ENCODE results near the gene DRICH1. TPM values are rescaled to one million over a fixed set of nuclear protein-coding genes. Genes with fewer than 3 reads are reported as not detected.
"Not testable (repeated sequence)": the region's sequence is repeated elsewhere in the genome, so short reads cannot be mapped to it uniquely, and the experiment has no call there.

The DRICH1 gene
- polyA plus RNA-seq, 3 donors = 1.7 TPM; not detected in 2

GRCh38 chr22:23651676-23652075 lies 19.6 kb upstream of the DRICH1 start:
- Histone ChIP-seq H3K4me3 (replicated peaks in 1 of 3; ENCODE audit: low read depth in 2 of 3, low read length in 3 of 3) (no peak overlapping the region), H2AFZ (ENCODE audit: insufficient read depth, low read depth, low read length, poor library complexity, severe bottlenecking) (no peak overlapping the region), H3K9me3 (replicated peaks in 1 of 2; ENCODE audit: control insufficient read depth in 1 of 2, insufficient read depth in 1 of 2, low read length in 2 of 2) (no peaks in the 10 kb centered on the region), H3K36me3 (replicated peaks in 1 of 2; ENCODE audit: control insufficient read depth in 1 of 2, insufficient read depth in 2 of 2, low read length in 2 of 2) (peaks cover 9 to 13% of the 10 kb centered on the region in 2 donors), H4K20me1 (ENCODE audit: insufficient read depth, low read length) (no peaks in the 10 kb centered on the region), H3K27me3 (ENCODE audit: control insufficient read depth in 2 of 2, insufficient read depth in 2 of 2, low read length in 2 of 2) (no peaks in the 10 kb centered on the region), H3K4me1 (ENCODE audit: control insufficient read depth in 1 of 2, insufficient read depth in 2 of 2, low read length in 2 of 2) (no peaks in the 10 kb centered on the region), H3K9ac (ENCODE audit: insufficient read depth, low read length, poor library complexity, severe bottlenecking) (no peak overlapping the region), H3K4me2 (replicated peaks; ENCODE audit: extremely low read depth, low read length, poor library complexity, severe bottlenecking) (no peak overlapping the region), H3K27ac (ENCODE audit: low read depth in 1 of 2, low read length in 2 of 2) (no peak overlapping the region), H3K79me2 (ENCODE audit: insufficient read depth, low read length) (no peaks in the 10 kb centered on the region)
- Mint-ChIP-seq H3K9me3 (no peaks in the 10 kb centered on the region), H3K27me3 (ENCODE audit: low read depth in 3 of 3) (peaks cover 0 to 2% (median 0%) of the 10 kb centered on the region in 3 donors), H3K27ac (peak overlapping the region in 1 of 7 donors; percentile 15), H3K36me3 (peaks cover 14 to 50% of the 10 kb centered on the region in 2 donors), H3K4me1 (no peaks in the 10 kb centered on the region), H3K4me3 (no peak overlapping the region)
- WGBS (ENCODE audit: insufficient coverage) = 100% methylated on average over 3 of the region's 6 CpGs
- TF ChIP-seq, protein P1, sequence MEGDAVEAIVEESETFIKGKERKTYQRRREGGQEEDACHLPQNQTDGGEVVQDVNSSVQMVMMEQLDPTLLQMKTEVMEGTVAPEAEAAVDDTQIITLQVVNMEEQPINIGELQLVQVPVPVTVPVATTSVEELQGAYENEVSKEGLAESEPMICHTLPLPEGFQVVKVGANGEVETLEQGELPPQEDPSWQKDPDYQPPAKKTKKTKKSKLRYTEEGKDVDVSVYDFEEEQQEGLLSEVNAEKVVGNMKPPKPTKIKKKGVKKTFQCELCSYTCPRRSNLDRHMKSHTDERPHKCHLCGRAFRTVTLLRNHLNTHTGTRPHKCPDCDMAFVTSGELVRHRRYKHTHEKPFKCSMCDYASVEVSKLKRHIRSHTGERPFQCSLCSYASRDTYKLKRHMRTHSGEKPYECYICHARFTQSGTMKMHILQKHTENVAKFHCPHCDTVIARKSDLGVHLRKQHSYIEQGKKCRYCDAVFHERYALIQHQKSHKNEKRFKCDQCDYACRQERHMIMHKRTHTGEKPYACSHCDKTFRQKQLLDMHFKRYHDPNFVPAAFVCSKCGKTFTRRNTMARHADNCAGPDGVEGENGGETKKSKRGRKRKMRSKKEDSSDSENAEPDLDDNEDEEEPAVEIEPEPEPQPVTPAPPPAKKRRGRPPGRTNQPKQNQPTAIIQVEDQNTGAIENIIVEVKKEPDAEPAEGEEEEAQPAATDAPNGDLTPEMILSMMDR (IDR thresholded peaks at IDR 0.05) = no peak
- intact Hi-C loops (cut with micrococcal nuclease) = no loop called here
- no peak for DNase-seq

DNA sequence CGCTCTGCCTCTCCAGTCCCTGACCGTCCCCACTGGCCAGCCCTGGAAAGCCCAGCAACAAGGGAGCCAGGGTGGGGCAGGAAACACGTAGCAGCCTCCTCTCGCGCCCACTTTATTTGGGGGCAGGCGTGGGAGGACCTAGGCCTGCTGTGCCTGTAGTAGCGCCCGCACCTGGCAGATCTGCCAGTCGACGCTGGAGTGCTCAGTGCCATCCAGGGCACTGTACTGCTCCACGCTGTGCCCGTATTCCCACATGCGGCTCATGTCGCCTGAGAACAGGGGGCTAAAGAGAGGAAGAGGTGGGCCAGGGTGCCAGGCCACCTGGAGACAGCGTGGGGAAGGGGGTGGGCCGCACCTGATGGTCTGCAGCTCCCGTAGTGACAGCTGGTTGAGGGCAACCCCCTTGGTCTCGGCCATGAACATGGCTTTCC lies 17.0 kb upstream of the DRICH1 start:
- Histone ChIP-seq H3K4me3 (replicated peaks in 1 of 3; ENCODE audit: low read depth in 2 of 3, low read length in 3 of 3) (no peak overlapping the region), H3K36me3 (replicated peaks in 1 of 2; ENCODE audit: control insufficient read depth in 1 of 2, insufficient read depth in 2 of 2, low read length in 2 of 2) (peaks cover 9 to 13% of the 10 kb centered on the region in 2 donors), H4K20me1 (ENCODE audit: insufficient read depth, low read length) (no peaks in the 10 kb centered on the region), H3K79me2 (ENCODE audit: insufficient read depth, low read length) (no peaks in the 10 kb centered on the region), H3K27me3 (ENCODE audit: control insufficient read depth in 2 of 2, insufficient read depth in 2 of 2, low read length in 2 of 2) (no peaks in the 10 kb centered on the region), H3K4me2 (replicated peaks; ENCODE audit: extremely low read depth, low read length, poor library complexity, severe bottlenecking) (no peak overlapping the region), H3K9me3 (replicated peaks in 1 of 2; ENCODE audit: control insufficient read depth in 1 of 2, insufficient read depth in 1 of 2, low read length in 2 of 2) (no peaks in the 10 kb centered on the region), H3K4me1 (ENCODE audit: control insufficient read depth in 1 of 2, insufficient read depth in 2 of 2, low read length in 2 of 2) (no peaks in the 10 kb centered on the region), H3K9ac (ENCODE audit: insufficient read depth, low read length, poor library complexity, severe bottlenecking) (no peak overlapping the region), H3K27ac (ENCODE audit: low read depth in 1 of 2, low read length in 2 of 2) (no peak overlapping the region), H2AFZ (ENCODE audit: insufficient read depth, low read depth, low read length, poor library complexity, severe bottlenecking) (no peak overlapping the region)
- DNase-seq = no peak
- Mint-ChIP-seq H3K36me3 (peaks cover 12 to 42% of the 10 kb centered on the region in 2 donors), H3K4me3 (no peak overlapping the region), H3K9me3 (no peaks in the 10 kb centered on the region), H3K27me3 (ENCODE audit: low read depth in 3 of 3) (no peaks in the 10 kb centered on the region), H3K27ac (no peak overlapping the region), H3K4me1 (no peaks in the 10 kb centered on the region)
- intact Hi-C loops (cut with micrococcal nuclease) = no loop called here
- TF ChIP-seq, protein P1 (IDR thresholded peaks at IDR 0.05) = no peak
- WGBS (ENCODE audit: insufficient coverage) = 96% methylated on average over 18 of the region's 18 CpGs

DNA sequence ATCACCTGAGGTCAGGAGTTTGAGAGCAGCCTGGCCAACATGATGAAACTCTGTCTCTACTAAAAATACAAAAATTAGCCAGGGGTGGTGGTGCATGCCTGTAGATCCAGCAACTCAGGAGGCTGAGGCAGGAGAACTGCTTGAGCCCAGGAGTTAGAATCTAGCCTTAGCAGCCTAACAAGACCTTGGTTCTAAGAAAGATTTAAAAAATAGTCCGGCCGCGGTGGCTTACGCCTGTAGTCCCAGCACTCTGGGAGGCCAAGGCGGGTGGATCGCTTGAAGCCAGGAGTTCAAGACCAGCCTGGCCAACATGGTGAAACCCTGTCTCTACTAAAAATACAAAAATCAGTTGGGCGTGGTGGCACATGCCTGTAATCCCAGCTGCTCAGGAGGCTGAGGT lies 14.4 kb upstream of the DRICH1 start:
- H3K9me3 ChIP-seq (replicated peaks in 1 of 2; ENCODE audit: control insufficient read depth in 1 of 2, insufficient read depth in 1 of 2, low read length in 2 of 2); DNase-seq; H3K4me3 Mint-ChIP-seq; H4K20me1 ChIP-seq (ENCODE audit: insufficient read depth, low read length); H3K27me3 Mint-ChIP-seq (ENCODE audit: low read depth in 3 of 3); H3K36me3 ChIP-seq (replicated peaks in 1 of 2; ENCODE audit: control insufficient read depth in 1 of 2, insufficient read depth in 2 of 2, low read length in 2 of 2); H3K27me3 ChIP-seq (ENCODE audit: control insufficient read depth in 2 of 2, insufficient read depth in 2 of 2, low read length in 2 of 2); H3K27ac ChIP-seq (ENCODE audit: low read depth in 1 of 2, low read length in 2 of 2); H3K4me1 Mint-ChIP-seq; H3K9ac ChIP-seq (ENCODE audit: insufficient read depth, low read length, poor library complexity, severe bottlenecking); H3K4me2 ChIP-seq (replicated peaks; ENCODE audit: extremely low read depth, low read length, poor library complexity, severe bottlenecking); intact Hi-C loops (cut with micrococcal nuclease); H2AFZ ChIP-seq (ENCODE audit: insufficient read depth, low read depth, low read length, poor library complexity, severe bottlenecking); H3K9me3 Mint-ChIP-seq; H3K79me2 ChIP-seq (ENCODE audit: insufficient read depth, low read length); H3K4me3 ChIP-seq (replicated peaks in 1 of 3; ENCODE audit: low read depth in 2 of 3, low read length in 3 of 3); H3K4me1 ChIP-seq (ENCODE audit: control insufficient read depth in 1 of 2, insufficient read depth in 2 of 2, low read length in 2 of 2): not testable (repeated sequence)
- WGBS (ENCODE audit: insufficient coverage) = 97% methylated on average over 6 of the region's 7 CpGs
- H3K36me3 Mint-ChIP-seq = peaks cover 5 to 24% of the 10 kb centered on the region in 2 donors
- peak overlapping the region in 2 of 7 donors; percentile 15 to 48 for H3K27ac Mint-ChIP-seq

All from CD14-positive monocyte (primary cell).